ENCODE data around the gene ZNF823. TPM values are rescaled to one million over a fixed set of nuclear protein-coding genes. Genes with fewer than 3 reads are reported as not detected.

ZNF823 gene
- total RNA-seq, 1 donor from 2014 or later = 3.3 TPM

DNA sequence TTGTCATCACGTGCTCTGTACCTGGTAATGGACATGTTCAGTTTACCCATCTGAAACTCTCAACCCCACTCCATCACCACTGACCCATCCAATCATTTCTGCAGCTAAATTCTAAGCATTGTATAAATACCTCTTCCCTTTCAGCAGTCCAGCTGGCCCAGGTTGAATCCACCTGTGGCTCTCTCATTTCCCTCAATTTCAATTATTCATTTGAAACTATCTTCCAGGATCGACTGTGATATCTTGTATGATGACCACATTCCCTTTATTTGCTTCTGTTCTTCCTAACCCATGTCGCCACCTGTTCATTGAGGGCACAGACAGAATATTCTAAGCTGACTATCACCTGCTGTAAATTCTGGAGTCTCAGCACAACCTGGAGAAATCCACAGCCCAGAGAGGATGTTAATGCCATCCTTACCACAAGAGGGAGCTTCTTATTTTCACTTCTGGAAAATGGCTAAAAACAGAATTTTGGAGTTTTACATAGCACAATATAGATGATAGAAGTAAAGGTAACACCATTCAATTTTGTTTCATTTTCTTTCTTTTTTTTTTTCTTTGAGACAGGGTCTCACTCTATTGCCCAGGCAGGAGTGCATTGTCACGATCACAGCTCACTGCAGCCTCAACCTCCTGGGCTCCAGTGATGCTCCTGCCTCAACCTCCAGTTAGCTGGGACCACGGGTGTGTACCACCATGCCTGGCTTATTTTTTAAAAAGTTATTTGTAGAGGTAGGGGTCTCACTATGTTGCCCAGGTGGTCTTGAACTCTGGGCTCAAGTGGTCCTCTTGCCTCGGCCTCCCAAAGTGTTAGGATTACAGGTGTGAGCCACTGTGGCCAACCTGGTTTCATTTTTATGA lies 38.6 kb downstream of the ZNF823 start:
- DNase-seq = no peak
- H3K4me3 ChIP-seq = no peak overlapping the region
- no peaks in the 10 kb centered on the region for H3K36me3 ChIP-seq
- intact Hi-C loops (cut with micrococcal nuclease) = no loop called here
- no peaks in the 10 kb centered on the region for H3K27me3 ChIP-seq (ENCODE audit: low read depth)
- TF ChIP-seq, protein P1, sequence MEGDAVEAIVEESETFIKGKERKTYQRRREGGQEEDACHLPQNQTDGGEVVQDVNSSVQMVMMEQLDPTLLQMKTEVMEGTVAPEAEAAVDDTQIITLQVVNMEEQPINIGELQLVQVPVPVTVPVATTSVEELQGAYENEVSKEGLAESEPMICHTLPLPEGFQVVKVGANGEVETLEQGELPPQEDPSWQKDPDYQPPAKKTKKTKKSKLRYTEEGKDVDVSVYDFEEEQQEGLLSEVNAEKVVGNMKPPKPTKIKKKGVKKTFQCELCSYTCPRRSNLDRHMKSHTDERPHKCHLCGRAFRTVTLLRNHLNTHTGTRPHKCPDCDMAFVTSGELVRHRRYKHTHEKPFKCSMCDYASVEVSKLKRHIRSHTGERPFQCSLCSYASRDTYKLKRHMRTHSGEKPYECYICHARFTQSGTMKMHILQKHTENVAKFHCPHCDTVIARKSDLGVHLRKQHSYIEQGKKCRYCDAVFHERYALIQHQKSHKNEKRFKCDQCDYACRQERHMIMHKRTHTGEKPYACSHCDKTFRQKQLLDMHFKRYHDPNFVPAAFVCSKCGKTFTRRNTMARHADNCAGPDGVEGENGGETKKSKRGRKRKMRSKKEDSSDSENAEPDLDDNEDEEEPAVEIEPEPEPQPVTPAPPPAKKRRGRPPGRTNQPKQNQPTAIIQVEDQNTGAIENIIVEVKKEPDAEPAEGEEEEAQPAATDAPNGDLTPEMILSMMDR (IDR thresholded peaks at IDR 0.05; ENCODE audit: borderline replicate concordance) = peak; percentile 77
- H3K9me3 ChIP-seq (replicated peaks) = no peaks in the 10 kb centered on the region
- peaks cover 3% of the 10 kb centered on the region for H3K4me1 ChIP-seq
- no peak overlapping the region for H3K27ac ChIP-seq (replicated peaks)

DNA sequence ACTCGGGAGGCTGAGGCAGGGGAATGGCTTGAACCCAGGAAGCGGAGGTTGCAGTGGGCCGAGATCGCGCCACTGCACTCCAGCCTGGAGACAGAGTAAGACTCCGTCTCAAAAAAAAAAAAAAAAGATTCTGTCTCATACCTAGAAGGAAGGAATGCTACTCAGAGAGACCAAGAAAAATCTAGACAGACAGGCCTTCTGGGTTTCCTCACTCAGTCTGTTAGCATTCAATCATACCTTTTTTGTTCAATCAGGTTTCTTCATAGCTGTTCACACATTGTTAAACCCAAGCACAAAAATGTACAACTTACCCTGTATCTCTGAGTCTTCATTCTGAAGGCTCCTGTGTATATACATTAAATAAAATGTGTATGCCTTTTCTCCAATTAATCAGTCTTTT lies 40.5 kb downstream of the ZNF823 start:
- peaks cover 21% of the 10 kb centered on the region for H3K4me1 ChIP-seq
- no peaks in the 10 kb centered on the region for H3K9me3 ChIP-seq (replicated peaks)
- TF ChIP-seq, protein P1 (IDR thresholded peaks at IDR 0.05; ENCODE audit: borderline replicate concordance) = no peak
- intact Hi-C loops (cut with micrococcal nuclease) = no loop called here
- H3K27ac ChIP-seq (replicated peaks) = no peak overlapping the region
- H3K4me3 ChIP-seq = no peak overlapping the region
- DNase-seq = no peak
- no peaks in the 10 kb centered on the region for H3K27me3 ChIP-seq (ENCODE audit: low read depth)
- H3K36me3 ChIP-seq = no peaks in the 10 kb centered on the region

- Histone ChIP-seq H3K9me3 (replicated peaks) (no peaks in the 10 kb centered on the region), H3K4me3 (no peak overlapping the region), H3K27me3 (ENCODE audit: low read depth) (no peaks in the 10 kb centered on the region), H3K36me3 (no peaks in the 10 kb centered on the region), H3K4me1 (peaks cover 21% of the 10 kb centered on the region), H3K27ac (replicated peaks) (no peak overlapping the region)
- intact Hi-C loops (cut with micrococcal nuclease) = no loop called here
- TF ChIP-seq, protein P1 (IDR thresholded peaks at IDR 0.05; ENCODE audit: borderline replicate concordance) = no peak
- no peak for DNase-seq
These were observed 41.4 kb downstream of the ZNF823 start for GRCh38 chr19:11697284-11697855.

GRCh38 chr19:11694533-11695439 lies 44.0 kb downstream of the ZNF823 start:
- H3K9me3 ChIP-seq (replicated peaks) = no peaks in the 10 kb centered on the region
- intact Hi-C loops (cut with micrococcal nuclease) = no loop called here
- TF ChIP-seq, protein P1 (IDR thresholded peaks at IDR 0.05; ENCODE audit: borderline replicate concordance) = no peak

More at GRCh38 chr19:11694533-11695439, 44.0 kb downstream of the ZNF823 start:
- Histone ChIP-seq H3K4me1 (peaks cover 21% of the 10 kb centered on the region), H3K27ac (replicated peaks) (peak overlapping the region; percentile 71), H3K4me3 (peak overlapping the region; percentile 79), H3K27me3 (ENCODE audit: low read depth) (no peaks in the 10 kb centered on the region), H3K36me3 (no peaks in the 10 kb centered on the region)
- peak; percentile 97 for DNase-seq

Data from left ventricle myocardium inferior (tissue), 1 donor.